ENCODE measurements around the gene SLX4. TPM values are rescaled to one million over a fixed set of nuclear protein-coding genes. Genes with fewer than 3 reads are reported as not detected.

The SLX4 gene
- total RNA-seq, 1 donor from 2014 or later, result 6.5 TPM

- no peak for DNase-seq (ENCODE audit: extremely low read depth, low read depth, low spot score)
Observed at GRCh38 chr16:3583303-3584038, 27.9 kb downstream of the SLX4 start.

GRCh38 chr16:3582276-3583165 lies 28.9 kb downstream of the SLX4 start:
- DNase-seq (ENCODE audit: extremely low read depth, low read depth, low spot score), result no peak

GRCh38 chr16:3581392-3581791 lies 30.0 kb downstream of the SLX4 start:
- no peak for DNase-seq (ENCODE audit: extremely low read depth, low read depth, low spot score)

GRCh38 chr16:3580686-3581085 lies 30.7 kb downstream of the SLX4 start:
- no peak for DNase-seq (ENCODE audit: extremely low read depth, low read depth, low spot score)

GRCh38 chr16:3580251-3580651 lies 31.2 kb downstream of the SLX4 start:
- DNase-seq (ENCODE audit: extremely low read depth, low read depth, low spot score), result no peak

- no peak for DNase-seq (ENCODE audit: extremely low read depth, low read depth, low spot score)
Observed at GRCh38 chr16:3579776-3580175, 31.6 kb downstream of the SLX4 start.

- no peak for DNase-seq (ENCODE audit: extremely low read depth, low read depth, low spot score)
Observed at GRCh38 chr16:3578610-3579551, 32.5 kb downstream of the SLX4 start.

- no peak for DNase-seq (ENCODE audit: extremely low read depth, low read depth, low spot score)
Observed at GRCh38 chr16:3578121-3578520, 33.3 kb downstream of the SLX4 start.

GRCh38 chr16:3577302-3577752 lies 34.1 kb downstream of the SLX4 start, which contains the start of gene NLRC3:
NLRC3 (minus strand) TSS chr16:3577403; CDS start chr16:3565036, 12,367 bp downstream.
- DNase-seq (ENCODE audit: extremely low read depth, low read depth, low spot score), result no peak

- no peak for DNase-seq (ENCODE audit: extremely low read depth, low read depth, low spot score)
Observed at GRCh38 chr16:3576211-3576610, 35.2 kb downstream of the SLX4 start.

- DNase-seq (ENCODE audit: extremely low read depth, low read depth, low spot score), result no peak
Observed at GRCh38 chr16:3575491-3575890, 35.9 kb downstream of the SLX4 start.

GRCh38 chr16:3574195-3574594 lies 37.2 kb downstream of the SLX4 start:
- DNase-seq (ENCODE audit: extremely low read depth, low read depth, low spot score), result no peak

GRCh38 chr16:3573146-3573815 lies 38.1 kb downstream of the SLX4 start:
- no peak for DNase-seq (ENCODE audit: extremely low read depth, low read depth, low spot score)

GRCh38 chr16:3570420-3571062 lies 40.9 kb downstream of the SLX4 start:
- no peak for DNase-seq (ENCODE audit: extremely low read depth, low read depth, low spot score)

GRCh38 chr16:3569851-3570250 lies 41.6 kb downstream of the SLX4 start:
- no peak for DNase-seq (ENCODE audit: extremely low read depth, low read depth, low spot score)

- no peak for DNase-seq (ENCODE audit: extremely low read depth, low read depth, low spot score)
Observed at GRCh38 chr16:3566990-3567389, 44.4 kb downstream of the SLX4 start.

- no peak for DNase-seq (ENCODE audit: extremely low read depth, low read depth, low spot score)
Observed at GRCh38 chr16:3564889-3565141, 46.6 kb downstream of the SLX4 start.

GRCh38 chr16:3564130-3564888 lies 47.1 kb downstream of the SLX4 start:
- DNase-seq (ENCODE audit: extremely low read depth, low read depth, low spot score), result no peak

- DNase-seq (ENCODE audit: extremely low read depth, low read depth, low spot score), result no peak
Observed at GRCh38 chr16:3562914-3563480, 48.4 kb downstream of the SLX4 start.

Data from glomerular endothelial cell (primary cell).